ENCODE data around the gene TSPAN15.

The TSPAN15 gene

DNA sequence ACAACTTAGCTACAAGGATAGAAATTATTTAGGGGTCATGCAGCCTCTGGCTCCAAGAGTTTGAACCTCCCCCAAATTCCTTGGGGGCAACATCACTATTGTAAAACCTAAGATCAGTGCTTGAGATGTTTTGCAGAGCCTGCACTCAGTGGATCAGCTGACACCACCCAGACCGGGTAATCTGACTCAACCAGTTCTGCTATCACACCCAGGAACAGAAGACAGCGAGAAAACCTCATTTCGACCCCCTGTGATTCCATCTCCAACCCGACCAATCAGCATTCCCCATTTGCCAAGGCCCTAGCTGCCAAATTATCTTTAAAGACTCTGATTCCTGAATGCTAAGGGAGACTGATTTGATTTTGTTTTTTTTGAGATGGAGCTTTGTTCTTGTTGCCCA lies 39.8 kb upstream of the TSPAN15 start:
- DNase-seq (ENCODE audit: insufficient read length, low spot score) (no peak), FAIRE-seq (no peak)
- TF ChIP-seq, protein P1, sequence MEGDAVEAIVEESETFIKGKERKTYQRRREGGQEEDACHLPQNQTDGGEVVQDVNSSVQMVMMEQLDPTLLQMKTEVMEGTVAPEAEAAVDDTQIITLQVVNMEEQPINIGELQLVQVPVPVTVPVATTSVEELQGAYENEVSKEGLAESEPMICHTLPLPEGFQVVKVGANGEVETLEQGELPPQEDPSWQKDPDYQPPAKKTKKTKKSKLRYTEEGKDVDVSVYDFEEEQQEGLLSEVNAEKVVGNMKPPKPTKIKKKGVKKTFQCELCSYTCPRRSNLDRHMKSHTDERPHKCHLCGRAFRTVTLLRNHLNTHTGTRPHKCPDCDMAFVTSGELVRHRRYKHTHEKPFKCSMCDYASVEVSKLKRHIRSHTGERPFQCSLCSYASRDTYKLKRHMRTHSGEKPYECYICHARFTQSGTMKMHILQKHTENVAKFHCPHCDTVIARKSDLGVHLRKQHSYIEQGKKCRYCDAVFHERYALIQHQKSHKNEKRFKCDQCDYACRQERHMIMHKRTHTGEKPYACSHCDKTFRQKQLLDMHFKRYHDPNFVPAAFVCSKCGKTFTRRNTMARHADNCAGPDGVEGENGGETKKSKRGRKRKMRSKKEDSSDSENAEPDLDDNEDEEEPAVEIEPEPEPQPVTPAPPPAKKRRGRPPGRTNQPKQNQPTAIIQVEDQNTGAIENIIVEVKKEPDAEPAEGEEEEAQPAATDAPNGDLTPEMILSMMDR (IDR thresholded peaks at IDR 0.05; ENCODE audit: insufficient read depth, missing control alignments) = no peak

DNA sequence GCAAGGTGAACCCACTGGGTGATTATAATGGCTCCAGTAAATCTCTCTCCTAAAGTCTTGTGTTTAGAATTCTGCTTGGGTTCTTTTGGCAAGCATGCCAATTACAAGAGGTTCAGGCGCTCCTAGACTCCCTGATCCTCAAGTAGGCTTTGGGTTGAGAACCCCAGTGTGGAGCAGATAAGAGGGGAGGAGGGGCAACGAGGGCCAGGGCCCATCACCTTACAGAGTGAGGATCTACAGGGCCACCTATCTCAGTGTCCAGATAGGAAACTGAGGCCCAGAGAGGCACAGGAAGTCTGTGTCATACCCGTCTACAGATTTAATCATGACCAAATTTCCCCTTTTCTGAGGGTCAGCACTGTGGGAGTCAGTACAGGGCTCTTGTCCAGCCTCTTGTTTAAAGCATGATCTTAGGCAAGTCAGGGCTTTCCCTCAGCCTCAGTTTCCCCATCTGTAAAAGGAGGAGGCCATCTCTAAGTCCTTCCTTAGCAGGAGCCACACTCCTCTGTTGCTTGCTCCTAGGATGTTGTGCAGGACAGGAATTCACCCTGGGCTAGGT lies 39.0 kb upstream of the TSPAN15 start:
- FAIRE-seq = no peak
- DNase-seq (ENCODE audit: insufficient read length, low spot score) = no peak
- TF ChIP-seq, protein P1 (IDR thresholded peaks at IDR 0.05; ENCODE audit: insufficient read depth, missing control alignments) = no peak

DNA sequence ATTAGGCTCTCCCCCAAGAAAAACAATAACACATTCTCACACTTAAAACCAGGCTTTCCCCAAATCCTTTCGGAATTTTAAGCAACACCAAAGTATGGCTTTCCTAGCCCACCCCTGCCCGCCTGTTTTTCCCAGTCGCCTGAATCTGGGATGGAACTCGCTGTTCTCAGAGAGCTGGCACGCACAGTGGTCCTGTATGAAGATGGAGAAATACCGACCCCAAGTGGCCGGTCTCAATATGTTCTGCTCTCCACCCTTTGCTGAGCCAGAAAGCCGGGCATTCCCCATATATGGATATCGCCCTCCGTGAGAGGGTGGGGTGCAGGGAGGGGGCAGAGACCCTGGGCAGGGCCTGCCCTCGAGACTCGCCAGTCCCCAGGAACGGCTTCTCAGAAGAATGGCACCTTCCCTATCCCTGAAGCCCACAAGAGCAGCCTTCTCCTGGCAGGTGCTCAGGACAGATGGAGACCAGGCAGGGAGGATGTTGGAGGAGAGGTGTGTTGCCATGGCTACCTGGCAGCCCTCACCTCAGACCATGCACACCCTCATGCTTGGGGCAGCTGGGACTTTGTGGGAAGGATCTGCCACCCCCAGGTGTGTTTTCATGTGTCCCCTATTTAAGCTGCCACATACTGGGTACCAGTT lies 37.9 kb upstream of the TSPAN15 start:
- DNase-seq (ENCODE audit: insufficient read length, low spot score) = no peak
- FAIRE-seq = no peak
- TF ChIP-seq, protein P1 (IDR thresholded peaks at IDR 0.05; ENCODE audit: insufficient read depth, missing control alignments) = peak; percentile 68

DNA sequence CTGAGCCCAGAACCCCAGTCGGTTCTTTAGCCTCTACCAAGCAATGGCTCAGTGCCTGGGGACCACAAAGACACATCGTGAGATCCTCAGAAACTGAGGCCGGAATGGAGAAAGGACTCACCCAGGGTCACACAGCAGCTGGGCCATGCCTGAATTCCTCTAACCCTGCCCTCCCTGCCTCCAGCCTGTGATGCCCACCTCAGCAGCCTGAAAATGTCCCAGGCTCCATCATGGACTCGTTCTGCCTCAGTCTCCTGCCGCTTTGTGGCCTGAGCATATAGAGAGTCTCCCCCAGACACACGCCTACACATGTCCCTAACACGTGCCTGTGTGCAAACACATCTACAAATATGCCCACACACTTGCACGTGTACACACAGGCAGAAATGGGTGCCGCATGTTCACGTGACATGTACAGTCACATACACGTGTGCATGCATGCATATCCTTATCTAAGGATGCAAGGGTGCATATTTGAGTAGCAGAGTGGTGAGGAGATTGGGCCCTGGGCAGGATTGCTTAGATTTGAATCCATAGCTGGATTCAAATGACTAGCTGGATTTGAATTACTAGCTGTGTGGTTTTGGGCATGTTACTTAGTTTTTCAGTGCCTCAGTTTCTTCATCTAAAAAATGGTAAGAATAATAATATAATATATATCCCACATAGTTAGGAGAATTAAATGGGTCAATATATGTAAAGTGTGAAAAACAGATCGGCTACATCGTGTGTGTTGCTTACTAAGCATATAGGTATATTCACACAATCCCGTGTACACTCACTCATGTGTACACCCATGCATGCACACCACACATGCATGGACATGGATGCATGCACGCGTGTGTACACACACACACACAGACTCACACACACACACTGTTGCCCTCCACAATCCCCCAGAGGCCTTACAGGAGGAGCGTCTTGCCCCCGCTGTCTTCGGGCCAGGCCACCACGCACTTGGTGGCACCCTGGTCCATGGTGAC lies 36.9 kb upstream of the TSPAN15 start:
- DNase-seq (ENCODE audit: insufficient read length, low spot score) (no peak), FAIRE-seq (no peak)
- TF ChIP-seq, protein P1 (IDR thresholded peaks at IDR 0.05; ENCODE audit: insufficient read depth, missing control alignments) = no peak

DNA sequence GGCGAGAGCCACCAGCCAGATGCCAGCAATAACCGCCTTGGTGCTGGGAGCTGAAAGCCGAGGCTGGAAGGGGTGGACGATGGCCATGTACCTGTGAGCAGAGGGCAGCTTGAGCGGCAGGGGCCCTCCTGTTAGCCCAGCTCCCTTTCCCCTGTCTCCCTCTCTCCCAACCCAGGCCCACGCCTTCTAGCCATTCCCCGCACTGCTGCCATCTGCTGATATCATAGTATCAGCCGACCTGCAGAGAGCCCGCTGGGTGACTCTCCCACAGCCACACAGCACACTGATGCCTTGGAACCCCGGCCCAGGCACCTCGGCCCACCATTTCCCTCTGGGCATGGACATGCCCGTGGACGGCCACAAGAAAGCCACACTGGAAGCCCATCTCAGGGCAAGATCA lies 36.2 kb upstream of the TSPAN15 start:
- TF ChIP-seq, protein P1 (IDR thresholded peaks at IDR 0.05; ENCODE audit: insufficient read depth, missing control alignments) = no peak
- DNase-seq (ENCODE audit: insufficient read length, low spot score) = no peak
- no peak for FAIRE-seq

DNA sequence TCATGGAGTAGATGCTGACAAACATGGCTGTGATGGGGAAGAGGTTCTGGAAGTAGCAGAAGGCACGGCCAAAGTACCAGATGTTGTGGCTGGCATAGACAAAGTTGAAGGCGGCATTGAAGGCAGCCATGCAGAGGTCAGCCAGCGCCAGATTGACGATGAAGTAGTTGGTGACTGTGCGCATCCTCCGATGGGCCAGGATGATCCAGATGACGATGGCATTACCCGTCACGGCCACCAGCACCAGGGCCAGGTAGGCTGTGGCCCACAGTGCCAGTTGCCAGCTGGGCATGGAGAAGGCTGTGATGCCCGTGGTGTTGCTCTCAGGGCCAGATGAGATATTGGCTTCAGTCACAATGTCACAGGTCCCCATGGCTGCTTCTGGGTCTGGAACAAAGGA lies 35.3 kb upstream of the TSPAN15 start:
- DNase-seq (ENCODE audit: insufficient read length, low spot score) (no peak), FAIRE-seq (no peak)
- TF ChIP-seq, protein P1 (IDR thresholded peaks at IDR 0.05; ENCODE audit: insufficient read depth, missing control alignments) = no peak

Measured in D721Med (cell line).